Measurements from ENCODE around the gene RDH14.

DNA sequence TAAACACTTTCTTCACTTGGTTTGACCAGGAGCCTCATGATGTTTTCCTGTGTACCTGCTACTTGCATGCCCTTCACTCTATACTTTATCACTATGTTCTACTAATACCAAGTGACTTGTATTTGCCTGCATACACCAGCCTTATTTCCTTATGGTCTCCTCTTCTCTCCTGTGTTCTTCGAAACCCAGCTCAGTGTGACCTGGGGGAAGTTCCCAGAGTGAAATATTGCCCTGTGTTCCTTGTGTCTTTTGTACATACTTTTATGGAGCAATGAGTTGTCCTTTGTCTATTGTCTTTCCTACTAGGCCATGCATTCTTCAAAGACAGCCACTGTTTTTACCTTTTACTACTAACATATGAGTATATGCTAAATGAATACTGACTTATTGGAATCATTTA lies 28.3 kb upstream of the RDH14 start:
- TF ChIP-seq, protein P1, sequence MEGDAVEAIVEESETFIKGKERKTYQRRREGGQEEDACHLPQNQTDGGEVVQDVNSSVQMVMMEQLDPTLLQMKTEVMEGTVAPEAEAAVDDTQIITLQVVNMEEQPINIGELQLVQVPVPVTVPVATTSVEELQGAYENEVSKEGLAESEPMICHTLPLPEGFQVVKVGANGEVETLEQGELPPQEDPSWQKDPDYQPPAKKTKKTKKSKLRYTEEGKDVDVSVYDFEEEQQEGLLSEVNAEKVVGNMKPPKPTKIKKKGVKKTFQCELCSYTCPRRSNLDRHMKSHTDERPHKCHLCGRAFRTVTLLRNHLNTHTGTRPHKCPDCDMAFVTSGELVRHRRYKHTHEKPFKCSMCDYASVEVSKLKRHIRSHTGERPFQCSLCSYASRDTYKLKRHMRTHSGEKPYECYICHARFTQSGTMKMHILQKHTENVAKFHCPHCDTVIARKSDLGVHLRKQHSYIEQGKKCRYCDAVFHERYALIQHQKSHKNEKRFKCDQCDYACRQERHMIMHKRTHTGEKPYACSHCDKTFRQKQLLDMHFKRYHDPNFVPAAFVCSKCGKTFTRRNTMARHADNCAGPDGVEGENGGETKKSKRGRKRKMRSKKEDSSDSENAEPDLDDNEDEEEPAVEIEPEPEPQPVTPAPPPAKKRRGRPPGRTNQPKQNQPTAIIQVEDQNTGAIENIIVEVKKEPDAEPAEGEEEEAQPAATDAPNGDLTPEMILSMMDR (conservative IDR thresholded peaks at IDR 0.05; ENCODE audit: low read depth, low read length), result no peak
- TF ChIP-seq POLR2A (IDR thresholded peaks at IDR 0.05; ENCODE audit: low read depth, low read length) (no peak), MXI1 (IDR thresholded peaks at IDR 0.05; ENCODE audit: borderline replicate concordance, low read depth, low read length) (no peak), CEBPB (IDR thresholded peaks at IDR 0.05; ENCODE audit: low read depth, low read length) (no peak), CHD1 (IDR thresholded peaks at IDR 0.05; ENCODE audit: low read depth, low read length) (no peak), RCOR1 (IDR thresholded peaks at IDR 0.05; ENCODE audit: insufficient replicate concordance, low read length) (no peak), RAD21 (IDR thresholded peaks at IDR 0.05; ENCODE audit: low read length) (no peak)
- TF ChIP-seq, protein P2, sequence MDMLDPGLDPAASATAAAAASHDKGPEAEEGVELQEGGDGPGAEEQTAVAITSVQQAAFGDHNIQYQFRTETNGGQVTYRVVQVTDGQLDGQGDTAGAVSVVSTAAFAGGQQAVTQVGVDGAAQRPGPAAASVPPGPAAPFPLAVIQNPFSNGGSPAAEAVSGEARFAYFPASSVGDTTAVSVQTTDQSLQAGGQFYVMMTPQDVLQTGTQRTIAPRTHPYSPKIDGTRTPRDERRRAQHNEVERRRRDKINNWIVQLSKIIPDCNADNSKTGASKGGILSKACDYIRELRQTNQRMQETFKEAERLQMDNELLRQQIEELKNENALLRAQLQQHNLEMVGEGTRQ (IDR thresholded peaks at IDR 0.05; ENCODE audit: low read depth, low read length), result no peak

Measured in IMR-90 (cell line).